ENCODE measurements around the gene MAS1L.

The MAS1L gene

GRCh38 chr6:29522227-29522626 lies 34.5 kb upstream of the MAS1L start:
- Histone ChIP-seq H3K4me2 (ENCODE audit: low read length, poor library complexity, severe bottlenecking) (no peak overlapping the region), H2BK5ac (ENCODE audit: low read depth, low read length, poor library complexity, severe bottlenecking) (no peak overlapping the region)

GRCh38 chr6:29521006-29521680 lies 33.4 kb upstream of the MAS1L start:
- Histone ChIP-seq H2AFZ (ENCODE audit: low read depth, low read length) (no peak overlapping the region), H2AK5ac (ENCODE audit: low read length, severe bottlenecking) (no peak overlapping the region), H3K79me1 (replicated peaks; ENCODE audit: low read length, poor library complexity, severe bottlenecking) (no peaks in the 10 kb centered on the region), H3K4me3 (ENCODE audit: insufficient read depth in 1 of 2, low read depth in 1 of 2, low read length in 2 of 2) (no peak overlapping the region), H2BK12ac (ENCODE audit: low read length in 2 of 2) (no peak overlapping the region), H3K4me2 (ENCODE audit: low read length, poor library complexity, severe bottlenecking) (no peak overlapping the region), H4K8ac (ENCODE audit: low read length) (no peak overlapping the region), H3K36me3 (ENCODE audit: control insufficient read depth in 1 of 2, insufficient read depth in 2 of 2, low read depth in 1 of 2, low read length in 2 of 2) (no peaks in the 10 kb centered on the region), H3K27ac (ENCODE audit: low read length, poor library complexity, severe bottlenecking) (no peak overlapping the region), H2BK120ac (ENCODE audit: low read depth, low read length) (no peak overlapping the region), H2BK5ac (ENCODE audit: low read depth, low read length, poor library complexity, severe bottlenecking) (no peak overlapping the region), H3K9ac (ENCODE audit: low read length) (no peak overlapping the region), H3K4me1 (ENCODE audit: control insufficient read depth, insufficient read depth, low read depth, low read length) (no peaks in the 10 kb centered on the region), H3K18ac (ENCODE audit: low read depth in 1 of 2, low read length in 2 of 2) (no peak overlapping the region), H3K4ac (ENCODE audit: low read depth in 1 of 2, low read length in 2 of 2) (no peak overlapping the region), H2BK15ac (ENCODE audit: low read depth, poor library complexity, severe bottlenecking) (no peak overlapping the region), H3K9me3 (ENCODE audit: control insufficient read depth, low read length) (peaks cover 2% of the 10 kb centered on the region), H4K91ac (ENCODE audit: low read length) (no peak overlapping the region), H3K27me3 (ENCODE audit: control insufficient read depth in 1 of 2, insufficient read depth in 1 of 2, low read length in 2 of 2) (peaks cover 0 to 10% of the 10 kb centered on the region in 2 experiments), H3K23ac (ENCODE audit: low read length in 2 of 2) (no peak overlapping the region), H3K14ac (ENCODE audit: low read length in 2 of 2) (no peak overlapping the region)
- WGBS: 34% methylated on average over 8 of the region's 8 CpGs
- no peak for DNase-seq

More at GRCh38 chr6:29522227-29522626, 34.5 kb upstream of the MAS1L start:
- H2AFZ ChIP-seq (ENCODE audit: low read depth, low read length): no peak overlapping the region
- no peak overlapping the region for H3K4me3 ChIP-seq (ENCODE audit: insufficient read depth in 1 of 2, low read depth in 1 of 2, low read length in 2 of 2)
- H4K8ac ChIP-seq (ENCODE audit: low read length): no peak overlapping the region
- no peaks in the 10 kb centered on the region for H3K4me1 ChIP-seq (ENCODE audit: control insufficient read depth, insufficient read depth, low read depth, low read length)
- H3K9ac ChIP-seq (ENCODE audit: low read length): no peak overlapping the region
- no peak for DNase-seq
- no peaks in the 10 kb centered on the region for H3K79me1 ChIP-seq (replicated peaks; ENCODE audit: low read length, poor library complexity, severe bottlenecking)
- no peaks in the 10 kb centered on the region for H3K36me3 ChIP-seq (ENCODE audit: control insufficient read depth in 1 of 2, insufficient read depth in 2 of 2, low read depth in 1 of 2, low read length in 2 of 2)
- H3K27me3 ChIP-seq (ENCODE audit: control insufficient read depth in 1 of 2, insufficient read depth in 1 of 2, low read length in 2 of 2): peaks cover 0 to 10% of the 10 kb centered on the region in 2 experiments
- no CpG with 5 or more reads among the region's 2 CpGs for WGBS
- H2AK5ac ChIP-seq (ENCODE audit: low read length, severe bottlenecking): no peak overlapping the region
- no peak overlapping the region for H3K23ac ChIP-seq (ENCODE audit: low read length in 2 of 2)
- no peak overlapping the region for H3K14ac ChIP-seq (ENCODE audit: low read length in 2 of 2)
- no peak overlapping the region for H4K91ac ChIP-seq (ENCODE audit: low read length)
- H3K27ac ChIP-seq (ENCODE audit: low read length, poor library complexity, severe bottlenecking): no peak overlapping the region
- no peak overlapping the region for H2BK120ac ChIP-seq (ENCODE audit: low read depth, low read length)
- H2BK15ac ChIP-seq (ENCODE audit: low read depth, poor library complexity, severe bottlenecking): no peak overlapping the region
- H3K18ac ChIP-seq (ENCODE audit: low read depth in 1 of 2, low read length in 2 of 2): no peak overlapping the region
- H3K9me3 ChIP-seq (ENCODE audit: control insufficient read depth, low read length): no peaks in the 10 kb centered on the region
- no peak overlapping the region for H2BK12ac ChIP-seq (ENCODE audit: low read length in 2 of 2)
- H3K4ac ChIP-seq (ENCODE audit: low read depth in 1 of 2, low read length in 2 of 2): no peak overlapping the region

- H3K36me3 ChIP-seq (ENCODE audit: control insufficient read depth in 1 of 2, insufficient read depth in 2 of 2, low read depth in 1 of 2, low read length in 2 of 2): no peaks in the 10 kb centered on the region
Measured at GRCh38 chr6:29520232-29520631, 32.5 kb upstream of the MAS1L start.

DNA sequence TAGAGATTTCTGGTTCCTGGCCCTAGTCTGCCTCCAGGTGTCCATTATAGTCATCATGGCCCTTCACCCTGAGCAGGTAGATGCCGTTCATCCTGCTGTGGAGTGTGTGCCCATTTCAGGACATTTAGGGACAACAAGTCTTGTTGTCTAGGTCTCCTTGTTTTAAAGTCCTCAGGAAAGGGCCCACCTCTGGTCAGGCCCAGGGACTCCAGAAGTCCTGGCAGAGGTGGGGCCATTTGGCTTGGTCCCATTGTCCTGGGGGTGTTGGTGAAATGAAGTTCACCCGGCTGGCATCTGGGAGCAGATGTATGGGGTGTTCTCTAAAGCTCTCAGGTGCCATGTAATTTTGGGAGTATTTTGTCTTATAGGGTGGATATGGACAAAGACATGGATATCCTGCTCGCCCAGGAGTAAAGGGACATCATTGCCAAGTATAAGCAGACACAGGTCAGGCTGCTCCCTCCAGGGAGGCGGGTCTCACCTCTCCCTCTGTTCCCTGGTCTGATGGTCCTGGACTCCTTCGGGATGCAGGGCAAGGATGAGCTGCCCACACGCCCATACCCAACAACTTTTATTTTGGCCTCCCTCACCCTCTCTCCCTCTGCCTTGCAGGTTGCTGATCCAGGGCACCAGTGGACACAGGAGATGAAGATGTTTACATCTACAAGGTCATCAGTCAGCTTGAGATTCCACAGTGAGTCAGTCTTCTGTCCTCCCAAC lies 31.7 kb upstream of the MAS1L start:
- Histone ChIP-seq H3K9ac (ENCODE audit: low read length) (no peak overlapping the region), H3K36me3 (ENCODE audit: control insufficient read depth in 1 of 2, insufficient read depth in 2 of 2, low read depth in 1 of 2, low read length in 2 of 2) (no peaks in the 10 kb centered on the region), H3K14ac (ENCODE audit: low read length in 2 of 2) (no peak overlapping the region), H3K23ac (ENCODE audit: low read length in 2 of 2) (no peak overlapping the region), H2BK12ac (ENCODE audit: low read length in 2 of 2) (no peak overlapping the region), H3K27ac (ENCODE audit: low read length, poor library complexity, severe bottlenecking) (no peak overlapping the region), H2BK120ac (ENCODE audit: low read depth, low read length) (no peak overlapping the region), H3K27me3 (ENCODE audit: control insufficient read depth in 1 of 2, insufficient read depth in 1 of 2, low read length in 2 of 2) (peaks cover 0 to 10% of the 10 kb centered on the region in 2 experiments), H3K4me3 (ENCODE audit: insufficient read depth in 1 of 2, low read depth in 1 of 2, low read length in 2 of 2) (no peak overlapping the region), H2BK15ac (ENCODE audit: low read depth, poor library complexity, severe bottlenecking) (no peak overlapping the region), H4K8ac (ENCODE audit: low read length) (no peak overlapping the region), H4K91ac (ENCODE audit: low read length) (no peak overlapping the region), H3K4me1 (ENCODE audit: control insufficient read depth, insufficient read depth, low read depth, low read length) (no peaks in the 10 kb centered on the region), H3K4me2 (ENCODE audit: low read length, poor library complexity, severe bottlenecking) (no peak overlapping the region), H3K18ac (ENCODE audit: low read depth in 1 of 2, low read length in 2 of 2) (no peak overlapping the region), H3K9me3 (ENCODE audit: control insufficient read depth, low read length) (peaks cover 2% of the 10 kb centered on the region), H3K79me1 (replicated peaks; ENCODE audit: low read length, poor library complexity, severe bottlenecking) (no peaks in the 10 kb centered on the region), H3K4ac (ENCODE audit: low read depth in 1 of 2, low read length in 2 of 2) (no peak overlapping the region), H2BK5ac (ENCODE audit: low read depth, low read length, poor library complexity, severe bottlenecking) (no peak overlapping the region), H2AFZ (ENCODE audit: low read depth, low read length) (no peak overlapping the region), H2AK5ac (ENCODE audit: low read length, severe bottlenecking) (no peak overlapping the region)
- WGBS: 63% methylated on average over 6 of the region's 6 CpGs
- no peak for DNase-seq

More at GRCh38 chr6:29520232-29520631, 32.5 kb upstream of the MAS1L start:
- Histone ChIP-seq H3K4me3 (ENCODE audit: insufficient read depth in 1 of 2, low read depth in 1 of 2, low read length in 2 of 2) (no peak overlapping the region), H3K27me3 (ENCODE audit: control insufficient read depth in 1 of 2, insufficient read depth in 1 of 2, low read length in 2 of 2) (peaks cover 0 to 10% of the 10 kb centered on the region in 2 experiments), H2BK120ac (ENCODE audit: low read depth, low read length) (no peak overlapping the region), H3K9me3 (ENCODE audit: control insufficient read depth, low read length) (peaks cover 2% of the 10 kb centered on the region), H2BK12ac (ENCODE audit: low read length in 2 of 2) (no peak overlapping the region), H3K18ac (ENCODE audit: low read depth in 1 of 2, low read length in 2 of 2) (no peak overlapping the region), H4K8ac (ENCODE audit: low read length) (no peak overlapping the region), H2AFZ (ENCODE audit: low read depth, low read length) (no peak overlapping the region), H2AK5ac (ENCODE audit: low read length, severe bottlenecking) (no peak overlapping the region), H3K23ac (ENCODE audit: low read length in 2 of 2) (no peak overlapping the region), H3K14ac (ENCODE audit: low read length in 2 of 2) (no peak overlapping the region), H2BK5ac (ENCODE audit: low read depth, low read length, poor library complexity, severe bottlenecking) (no peak overlapping the region), H3K9ac (ENCODE audit: low read length) (no peak overlapping the region), H3K79me1 (replicated peaks; ENCODE audit: low read length, poor library complexity, severe bottlenecking) (no peaks in the 10 kb centered on the region), H3K27ac (ENCODE audit: low read length, poor library complexity, severe bottlenecking) (no peak overlapping the region), H2BK15ac (ENCODE audit: low read depth, poor library complexity, severe bottlenecking) (no peak overlapping the region), H3K4ac (ENCODE audit: low read depth in 1 of 2, low read length in 2 of 2) (no peak overlapping the region), H3K4me1 (ENCODE audit: control insufficient read depth, insufficient read depth, low read depth, low read length) (no peaks in the 10 kb centered on the region), H3K4me2 (ENCODE audit: low read length, poor library complexity, severe bottlenecking) (no peak overlapping the region), H4K91ac (ENCODE audit: low read length) (no peak overlapping the region)
- no peak for DNase-seq
- WGBS: 63% methylated on average over 4 of the region's 4 CpGs

Measured in mesenchymal stem cell (in vitro differentiated cells and primary cell).